MM.1S (cell line): ENCODE data around the gene UGT1A10.

Source experiments
- DNase-seq: peaks from one replicate; pipeline ENCODE4 v3.0.0-alpha.2; 2015
- H2AFZ ChIP-seq: fragments of 300-600 bp; sonication (generic); 2 replicates; pipeline ENCODE4 v1.6.0; 2016; ENCODE audit warnings: antibody characterized with exemption, low read length
- H3F3A ChIP-seq: fragments of 300-600 bp; sonication (generic); 2 replicates; pipeline ENCODE4 v1.6.1; 2016; ENCODE audit warnings: mild to moderate bottlenecking, antibody characterized with exemption, low read length, moderate library complexity, mixed read lengths; ENCODE audit not compliant: insufficient read depth
- H3K27ac ChIP-seq: fragments of 300-600 bp; sonication (generic); 2 replicates; pipeline ENCODE4 v1.5.1; 2016; ENCODE audit warnings: mild to moderate bottlenecking, low read length
- H3K27me3 ChIP-seq: fragments of 300-600 bp; sonication (generic); replicated peaks from 2 replicates; pipeline ENCODE4 v1.6.0; 2016; ENCODE audit warnings: low read length; ENCODE audit not compliant: insufficient read depth
- H3K36me3 ChIP-seq: fragments of 300-600 bp; sonication (generic); replicated peaks from 2 replicates; pipeline ENCODE4 v1.6.1; 2016; ENCODE audit warnings: mild to moderate bottlenecking, low read length, mixed read lengths; ENCODE audit not compliant: insufficient read depth
- H3K4me1 ChIP-seq: fragments of 300-600 bp; sonication (generic); 2 replicates; pipeline ENCODE4 v1.6.1; 2016; ENCODE audit warnings: low read length, mixed read lengths
- H3K4me2 ChIP-seq: fragments of 300-600 bp; sonication (generic); 2 replicates; pipeline ENCODE4 v1.6.0; 2016; ENCODE audit warnings: low read depth, low read length
- H3K4me3 ChIP-seq: fragments of 300-600 bp; sonication (generic); 2 replicates; pipeline ENCODE4 v1.5.1; 2016; ENCODE audit warnings: low read length, mixed read lengths
- H3K79me2 ChIP-seq: fragments of 300-600 bp; sonication (generic); 2 replicates; pipeline ENCODE4 v1.6.1; 2016; ENCODE audit warnings: mixed run types, low read length, mixed read lengths
- H3K9ac ChIP-seq: fragments of 300-600 bp; sonication (generic); 2 replicates; pipeline ENCODE4 v1.6.1; 2016; ENCODE audit warnings: low read length, mixed read lengths
- H3K9me2 ChIP-seq: fragments of 300-600 bp; sonication (generic); replicated peaks from 2 replicates; pipeline ENCODE4 v1.6.1; 2016; ENCODE audit warnings: mild to moderate bottlenecking, low read length, mixed read lengths; ENCODE audit not compliant: insufficient read depth
- H3K9me3 ChIP-seq: fragments of 300-600 bp; sonication (generic); replicated peaks from 2 replicates; pipeline ENCODE4 v1.6.1; 2016; ENCODE audit warnings: mild to moderate bottlenecking, low read length, mixed read lengths; ENCODE audit not compliant: insufficient read depth
- H4K20me1 ChIP-seq: fragments of 300-600 bp; sonication (generic); 2 replicates; pipeline ENCODE4 v1.6.1; 2016; ENCODE audit warnings: mild to moderate bottlenecking, low read length, moderate library complexity, mixed read lengths; ENCODE audit not compliant: insufficient read depth
- CTCF ChIP-seq: fragments of 300-600 bp; sonication (generic); IDR thresholded peaks from 2 replicates; pipeline ENCODE4 v1.5.1; 2016; ENCODE audit warnings: antibody characterized with exemption, low read length, mixed read lengths
- EZH2 ChIP-seq: fragments of 300-600 bp; sonication (generic); optimal IDR thresholded peaks from 2 replicates; pipeline ENCODE3; 2017; ENCODE audit warnings: low read depth, mild to moderate bottlenecking, antibody characterized with exemption, low read length, mixed read lengths
- EZH2phosphoT487 ChIP-seq: fragments of 300-600 bp; sonication (generic); IDR thresholded peaks from 2 replicates; pipeline ENCODE4 v1.6.1; 2018; ENCODE audit warnings: antibody characterized with exemption, low read length

UGT1A10 gene

GRCh38 chr2:233656443-233656842 lies 20.2 kb downstream of the UGT1A10 start:
- TF ChIP-seq CTCF = no peak
- no peak for TF ChIP-seq EZH2
- TF ChIP-seq EZH2phosphoT487 = no peak
- no peak overlapping the region for H3K4me2 ChIP-seq
- H2AFZ ChIP-seq = no peak overlapping the region
- no peaks in the 10 kb centered on the region for H3K36me3 ChIP-seq
- no peak overlapping the region for H3K9ac ChIP-seq
- H4K20me1 ChIP-seq = no peaks in the 10 kb centered on the region
- H3K27me3 ChIP-seq = no peaks in the 10 kb centered on the region
- H3K9me2 ChIP-seq = no peaks in the 10 kb centered on the region
- no peaks in the 10 kb centered on the region for H3F3A ChIP-seq
- no peak for DNase-seq
- no peak overlapping the region for H3K27ac ChIP-seq
- H3K4me1 ChIP-seq = no peaks in the 10 kb centered on the region
- H3K4me3 ChIP-seq = no peak overlapping the region
- H3K79me2 ChIP-seq = no peaks in the 10 kb centered on the region
- H3K9me3 ChIP-seq = no peaks in the 10 kb centered on the region

- no peak overlapping the region for H3K9ac ChIP-seq
- no peaks in the 10 kb centered on the region for H3K9me3 ChIP-seq
- no peak overlapping the region for H3K4me3 ChIP-seq
- no peaks in the 10 kb centered on the region for H3K36me3 ChIP-seq
- H3F3A ChIP-seq = no peaks in the 10 kb centered on the region
- H3K9me2 ChIP-seq = no peaks in the 10 kb centered on the region
- no peaks in the 10 kb centered on the region for H3K4me1 ChIP-seq
- H3K27me3 ChIP-seq = no peaks in the 10 kb centered on the region
- H3K79me2 ChIP-seq = no peaks in the 10 kb centered on the region
- no peak overlapping the region for H2AFZ ChIP-seq
- DNase-seq = no peak
- no peak overlapping the region for H3K4me2 ChIP-seq
- no peaks in the 10 kb centered on the region for H4K20me1 ChIP-seq
- TF ChIP-seq CTCF (no peak), EZH2phosphoT487 (no peak), EZH2 (no peak)
- H3K27ac ChIP-seq = no peak overlapping the region
Measured at GRCh38 chr2:233658610-233659009, 22.4 kb downstream of the UGT1A10 start.

- Histone ChIP-seq H2AFZ (no peak overlapping the region), H4K20me1 (no peaks in the 10 kb centered on the region), H3K4me1 (no peaks in the 10 kb centered on the region), H3K9me3 (no peaks in the 10 kb centered on the region), H3K9ac (no peak overlapping the region), H3K27ac (no peak overlapping the region), H3K79me2 (no peaks in the 10 kb centered on the region), H3K9me2 (no peaks in the 10 kb centered on the region), H3K4me3 (no peak overlapping the region), H3K4me2 (no peak overlapping the region), H3K36me3 (no peaks in the 10 kb centered on the region), H3F3A (no peaks in the 10 kb centered on the region), H3K27me3 (no peaks in the 10 kb centered on the region)
- DNase-seq = no peak
- TF ChIP-seq CTCF (no peak), EZH2 (no peak), EZH2phosphoT487 (no peak)
Measured at GRCh38 chr2:233663911-233664310, 27.7 kb downstream of the UGT1A10 start.
